GM12891 (cell line): ENCODE data around the gene IFI44.

ENCODE experiments used
- POLR2A ChIP-seq: IDR thresholded peaks from 2 replicates; pipeline ENCODE4 v1.6.1; 2011; ENCODE audit warnings: low read depth, low read length, control low read depth
- POLR2AphosphoS5 ChIP-seq: IDR thresholded peaks from 2 replicates; pipeline ENCODE4 v1.6.1; 2011; ENCODE audit warnings: low read depth, low read length, control low read depth
- POU2F2 ChIP-seq: IDR thresholded peaks from 2 replicates; pipeline ENCODE4 v1.6.1; 2011; ENCODE audit warnings: low read depth, mild to moderate bottlenecking, control low read depth, low read length, moderate library complexity
- TAF1 ChIP-seq: IDR thresholded peaks from 2 replicates; pipeline ENCODE4 v1.6.1; 2011; ENCODE audit warnings: low read depth, low read length, control low read depth

GRCh38 chr1:78663923-78664322 is 14.3 kb downstream of the IFI44 start:
- no peak for TF ChIP-seq TAF1
- TF ChIP-seq POLR2A: no peak
- no peak for TF ChIP-seq POLR2AphosphoS5
- TF ChIP-seq POU2F2: no peak
